GM21529 (cell line): Measurements from ENCODE around the gene TMEM132D.

Source experiments
- ATAC-seq: cut with Tn5 transposase; IDR thresholded peaks from one replicate; pipeline ENCODE4 v1.9.1; 2021; ENCODE audit not compliant: unreplicated experiment

The TMEM132D gene

GRCh38 chr12:129296671-129297070 is 607.2 kb downstream of the TMEM132D start:
- no peak for ATAC-seq

GRCh38 chr12:129294868-129295267 is 609.0 kb downstream of the TMEM132D start:
- ATAC-seq, result no peak

DNA sequence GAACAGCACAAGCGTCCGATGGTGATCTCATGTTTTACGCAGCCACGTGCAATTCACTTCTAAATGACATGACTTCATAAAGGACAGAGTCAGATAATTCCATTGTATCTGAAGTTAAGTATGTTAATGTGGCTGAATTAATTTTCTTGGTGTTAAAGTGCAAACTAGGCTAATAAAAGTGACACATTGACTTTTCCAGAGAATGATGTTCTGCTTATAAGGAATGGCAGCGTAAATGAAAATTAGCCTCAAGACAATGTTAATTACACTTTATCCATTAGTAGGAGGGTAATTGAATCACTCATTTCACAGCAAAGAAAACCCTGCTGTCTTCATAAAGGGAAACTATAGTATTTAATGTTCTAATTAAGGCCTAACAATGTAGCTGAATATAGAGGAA is 624.1 kb downstream of the TMEM132D start:
- no peak for ATAC-seq

- no peak for ATAC-seq
Observed at GRCh38 chr12:129276361-129277060, 627.3 kb downstream of the TMEM132D start.

DNA sequence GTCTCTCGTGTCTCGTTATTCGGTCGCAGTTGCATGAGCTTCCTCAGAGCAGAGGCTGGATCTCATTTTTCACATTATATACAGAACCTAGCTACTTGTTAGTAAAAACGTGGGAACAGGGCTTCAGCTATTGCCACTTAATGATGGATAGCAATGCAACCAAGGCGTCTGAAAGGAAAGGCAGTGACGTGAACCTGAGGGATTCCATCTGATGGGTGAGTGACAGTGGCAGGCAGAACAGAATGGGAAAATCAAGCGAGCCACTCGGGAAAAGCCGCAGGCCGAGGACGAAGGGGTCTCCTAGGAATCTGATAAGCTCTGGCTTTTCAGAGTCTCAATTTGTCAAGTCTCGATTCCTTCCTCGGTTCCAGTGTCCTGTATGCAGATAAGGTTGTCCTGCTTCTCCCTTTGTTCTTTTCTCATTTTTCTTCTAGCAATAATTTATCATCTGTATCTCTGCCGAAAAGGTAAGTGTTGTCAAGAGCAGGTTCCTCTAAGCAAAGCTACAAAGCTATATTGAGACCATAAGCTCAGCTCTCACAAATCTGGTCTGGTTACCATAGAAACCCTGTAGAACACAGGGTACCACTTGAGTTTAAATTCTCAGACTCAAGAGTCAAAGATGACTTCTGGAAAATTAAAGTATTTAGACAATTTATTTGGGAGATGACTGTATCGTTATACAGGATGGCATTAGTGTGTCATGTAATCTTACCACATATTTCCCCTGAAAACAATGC is 633.9 kb downstream of the TMEM132D start:
- ATAC-seq, result no peak

GRCh38 chr12:129258781-129259318 is 645.0 kb downstream of the TMEM132D start:
- no peak for ATAC-seq

- ATAC-seq, result no peak
Observed at GRCh38 chr12:129257524-129257923, 646.3 kb downstream of the TMEM132D start.

- ATAC-seq, result no peak
Observed at GRCh38 chr12:129246630-129247029, 657.2 kb downstream of the TMEM132D start.

DNA sequence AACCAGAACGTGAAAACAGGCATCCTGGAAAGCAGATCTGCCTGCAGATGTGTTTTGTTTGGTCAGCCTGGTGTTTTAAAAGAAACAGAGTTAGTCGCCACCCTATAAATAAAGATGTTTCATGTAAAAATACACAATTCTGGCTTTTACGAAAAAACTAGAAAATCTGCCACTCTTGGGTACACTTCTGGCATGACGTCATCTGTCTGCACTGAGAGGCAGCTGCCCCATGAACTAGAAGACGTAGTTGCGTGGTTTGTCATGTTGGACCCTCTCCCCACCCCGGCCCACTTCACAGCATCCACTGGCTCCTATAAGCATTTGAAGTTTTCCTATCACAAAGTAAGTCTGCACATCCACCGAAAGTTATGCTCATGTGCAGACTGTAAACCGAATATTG is 658.1 kb downstream of the TMEM132D start:
- ATAC-seq, result no peak

GRCh38 chr12:129241852-129242251 is 662.0 kb downstream of the TMEM132D start:
- ATAC-seq, result no peak

- no peak for ATAC-seq
Observed at GRCh38 chr12:129237881-129238280, 665.9 kb downstream of the TMEM132D start.

- no peak for ATAC-seq
Observed at GRCh38 chr12:129234209-129234608, 669.6 kb downstream of the TMEM132D start.

DNA sequence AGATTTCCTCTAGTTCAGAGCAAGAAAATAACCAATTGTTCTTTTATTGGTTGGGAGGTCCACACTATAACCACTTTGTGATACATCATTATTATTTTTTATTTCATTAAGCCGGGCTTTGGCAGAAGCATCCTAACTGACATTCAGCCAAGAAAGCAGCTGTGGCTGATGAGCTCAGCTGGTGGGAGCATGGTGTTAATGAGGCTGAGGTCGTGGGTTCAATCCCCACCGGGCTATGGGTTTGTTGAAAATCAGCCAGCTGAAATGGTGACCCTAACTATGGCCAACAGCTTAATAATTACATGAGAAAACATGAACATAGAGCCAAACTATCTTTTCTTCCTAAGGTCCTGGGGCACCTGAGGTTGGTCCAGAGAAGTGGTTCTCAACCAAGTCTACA is 672.3 kb downstream of the TMEM132D start:
- ATAC-seq, result no peak

DNA sequence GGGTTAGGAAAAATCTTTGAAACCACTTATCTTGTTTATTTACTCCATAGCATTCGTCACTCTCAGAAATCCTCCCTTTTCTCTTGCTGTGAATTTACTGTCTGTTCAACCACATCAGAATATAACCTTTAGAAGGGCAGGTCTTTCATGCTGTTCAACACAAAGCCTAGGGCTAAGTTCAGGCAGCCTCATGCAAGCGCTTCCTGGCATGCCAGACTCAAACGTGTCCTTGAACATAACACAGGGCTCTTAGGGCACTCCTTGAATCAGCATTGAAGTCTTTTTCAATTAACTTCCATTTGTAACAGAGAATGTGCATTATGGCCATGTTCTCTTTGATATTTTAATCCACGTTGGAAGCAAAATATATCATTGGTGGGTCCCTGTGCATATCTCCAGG is 672.8 kb downstream of the TMEM132D start:
- no peak for ATAC-seq

- no peak for ATAC-seq
Observed at GRCh38 chr12:129226851-129227250, 677.0 kb downstream of the TMEM132D start.

DNA sequence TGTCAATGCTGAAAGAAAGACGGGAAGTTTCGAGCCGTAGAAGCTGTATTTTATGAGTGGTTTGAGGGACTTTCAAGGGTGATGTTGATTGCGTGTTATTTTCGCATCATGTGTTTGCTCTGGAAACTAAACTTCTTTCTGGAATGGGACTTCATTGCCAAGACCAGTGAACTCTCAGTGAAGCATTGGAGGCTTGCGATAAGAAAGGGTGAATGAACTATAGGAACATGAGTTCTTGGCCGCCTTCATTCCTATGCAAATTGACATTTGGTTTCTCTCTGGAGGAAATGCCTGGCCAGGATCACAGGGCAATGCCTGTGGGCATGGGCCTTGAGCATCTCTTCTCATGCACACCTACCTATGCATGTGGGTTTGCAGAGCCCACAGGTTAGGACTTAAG is 677.8 kb downstream of the TMEM132D start:
- ATAC-seq, result no peak

GRCh38 chr12:129215556-129215955 is 688.3 kb downstream of the TMEM132D start:
- ATAC-seq, result no peak

GRCh38 chr12:129213551-129213950 is 690.3 kb downstream of the TMEM132D start:
- ATAC-seq, result no peak

- no peak for ATAC-seq
Observed at GRCh38 chr12:129211862-129212630, 691.8 kb downstream of the TMEM132D start.

DNA sequence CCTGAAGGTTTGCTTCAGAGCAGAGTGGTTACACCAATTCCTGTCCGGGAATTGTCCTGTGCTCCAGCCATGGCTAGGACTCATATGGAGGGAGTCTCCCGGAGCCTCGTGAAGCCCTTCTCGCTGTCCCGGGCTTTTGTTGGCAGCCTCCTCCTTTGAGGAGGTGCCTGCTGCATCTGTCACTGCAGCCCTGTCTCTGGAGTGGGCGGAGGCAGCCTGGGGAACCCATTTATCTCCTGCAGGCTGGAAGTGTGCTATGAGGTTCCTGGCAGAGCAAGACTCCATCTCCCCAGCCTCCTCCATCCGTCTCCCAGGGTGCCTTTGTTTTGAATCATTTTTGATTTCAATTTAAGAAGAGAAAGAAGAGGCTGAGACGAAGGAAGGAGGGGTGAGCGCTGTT is 695.3 kb downstream of the TMEM132D start:
- ATAC-seq, result no peak

GRCh38 chr12:129207084-129207483 is 696.7 kb downstream of the TMEM132D start:
- no peak for ATAC-seq

DNA sequence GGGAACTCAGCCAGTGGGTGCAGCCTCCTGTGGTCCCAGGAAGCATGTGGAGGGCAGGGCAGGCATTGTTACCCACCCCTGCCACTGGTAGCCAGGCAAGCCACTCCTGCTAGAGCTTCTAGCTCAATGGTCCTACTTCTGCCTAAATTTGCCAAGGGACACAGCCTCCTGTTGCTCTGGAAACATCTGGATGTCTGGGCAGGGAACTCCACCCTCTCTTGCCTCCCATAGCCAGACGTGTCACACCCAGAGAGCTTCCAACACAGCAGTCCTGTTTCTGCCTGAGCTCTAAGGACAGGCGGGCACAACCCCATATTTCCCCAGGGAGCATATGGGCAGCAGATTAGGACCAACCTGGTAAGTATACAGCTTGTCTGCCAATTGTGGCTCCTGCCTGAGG is 700.4 kb downstream of the TMEM132D start:
- no peak for ATAC-seq
